Mesothelial cell of epicardium (in vitro differentiated cells): ENCODE data around the gene SLC1A7. TPM values are rescaled to one million over a fixed set of nuclear protein-coding genes. Genes with fewer than 3 reads are reported as not detected.

Source experiments
- DNase-seq, 2 experiments: peaks; one replicate each; pipeline ENCODE4 v3.0.0; 2021; ENCODE audit warnings: low spot score in 2 of 2; ENCODE audit not compliant: unreplicated experiment in 2 of 2
- H3K27ac Mint-ChIP-seq: 2 replicates; pipeline ENCODE4 v1.8.0; 2021; ENCODE audit warnings: mixed read lengths
- H3K27me3 Mint-ChIP-seq: 2 replicates; pipeline ENCODE4 v1.8.0; 2021; ENCODE audit warnings: low read depth, mixed read lengths
- H3K36me3 Mint-ChIP-seq: 2 replicates; pipeline ENCODE4 v1.8.0; 2021; ENCODE audit warnings: mixed read lengths
- H3K4me1 Mint-ChIP-seq: 2 replicates; pipeline ENCODE4 v1.8.0; 2021; ENCODE audit warnings: mixed read lengths
- H3K4me3 Mint-ChIP-seq: 2 replicates; pipeline ENCODE4 v1.8.0; 2021; ENCODE audit warnings: mild to moderate bottlenecking, moderate library complexity, mixed read lengths
- H3K9me3 Mint-ChIP-seq: 2 replicates; pipeline ENCODE4 v1.8.0; 2021; ENCODE audit warnings: mixed read lengths
- total RNA-seq: library from RNA; stranded (reverse); gene quantifications from 3 replicates; pipeline ENCODE4 v1.2.1, GENCODE V29; 2021
- TF ChIP-seq, protein P1 (sequence below): fragments of 200-600 bp; sonication (generic); IDR thresholded peaks from one replicate; pipeline ENCODE4 v1.5.0; 2021; ENCODE audit warnings: antibody characterized with exemption; ENCODE audit not compliant: unreplicated experiment

The SLC1A7 gene
- total RNA-seq, 1 donor from 2014 or later = not detected

DNA sequence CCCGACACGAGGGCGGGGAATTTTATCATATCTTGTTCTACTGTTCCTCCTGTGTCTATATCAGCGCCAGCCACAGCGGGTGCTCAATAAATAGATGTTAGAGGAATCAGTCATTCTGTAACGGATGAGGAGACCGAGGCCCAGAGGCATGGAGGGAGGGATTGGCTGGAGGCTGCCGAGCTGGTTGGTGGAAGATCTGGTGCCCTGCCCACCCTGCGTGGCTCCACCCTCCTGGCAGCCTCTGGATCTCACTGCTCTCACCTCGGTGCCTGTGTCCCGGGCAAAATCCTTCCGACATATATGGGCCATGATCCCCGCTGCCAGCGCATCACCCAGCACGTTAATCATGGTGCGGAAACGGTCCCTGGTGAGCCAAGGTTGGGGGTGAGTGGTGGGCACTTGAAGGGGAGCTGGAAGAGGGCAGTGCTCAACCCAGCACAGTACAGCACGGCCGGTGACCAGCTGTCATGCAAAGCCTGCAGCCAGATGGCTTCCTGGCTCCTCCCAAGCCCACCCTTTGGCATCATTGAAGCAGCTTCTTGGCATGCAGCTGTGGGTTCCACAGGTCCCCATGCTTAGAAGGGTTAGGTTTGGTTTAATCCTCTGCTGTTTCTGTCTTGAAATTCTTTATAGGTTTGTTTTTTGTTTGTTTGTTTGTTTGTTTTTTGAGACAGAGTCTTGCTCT, 53.7 kb downstream of the SLC1A7 start:
- H3K27ac Mint-ChIP-seq = no peak overlapping the region
- TF ChIP-seq, protein P1, sequence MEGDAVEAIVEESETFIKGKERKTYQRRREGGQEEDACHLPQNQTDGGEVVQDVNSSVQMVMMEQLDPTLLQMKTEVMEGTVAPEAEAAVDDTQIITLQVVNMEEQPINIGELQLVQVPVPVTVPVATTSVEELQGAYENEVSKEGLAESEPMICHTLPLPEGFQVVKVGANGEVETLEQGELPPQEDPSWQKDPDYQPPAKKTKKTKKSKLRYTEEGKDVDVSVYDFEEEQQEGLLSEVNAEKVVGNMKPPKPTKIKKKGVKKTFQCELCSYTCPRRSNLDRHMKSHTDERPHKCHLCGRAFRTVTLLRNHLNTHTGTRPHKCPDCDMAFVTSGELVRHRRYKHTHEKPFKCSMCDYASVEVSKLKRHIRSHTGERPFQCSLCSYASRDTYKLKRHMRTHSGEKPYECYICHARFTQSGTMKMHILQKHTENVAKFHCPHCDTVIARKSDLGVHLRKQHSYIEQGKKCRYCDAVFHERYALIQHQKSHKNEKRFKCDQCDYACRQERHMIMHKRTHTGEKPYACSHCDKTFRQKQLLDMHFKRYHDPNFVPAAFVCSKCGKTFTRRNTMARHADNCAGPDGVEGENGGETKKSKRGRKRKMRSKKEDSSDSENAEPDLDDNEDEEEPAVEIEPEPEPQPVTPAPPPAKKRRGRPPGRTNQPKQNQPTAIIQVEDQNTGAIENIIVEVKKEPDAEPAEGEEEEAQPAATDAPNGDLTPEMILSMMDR = no peak
- no peak overlapping the region for H3K4me3 Mint-ChIP-seq
- no peak for DNase-seq
- no peaks in the 10 kb centered on the region for H3K9me3 Mint-ChIP-seq
- H3K36me3 Mint-ChIP-seq = no peaks in the 10 kb centered on the region
- H3K27me3 Mint-ChIP-seq = no peaks in the 10 kb centered on the region
- H3K4me1 Mint-ChIP-seq = no peaks in the 10 kb centered on the region

DNA sequence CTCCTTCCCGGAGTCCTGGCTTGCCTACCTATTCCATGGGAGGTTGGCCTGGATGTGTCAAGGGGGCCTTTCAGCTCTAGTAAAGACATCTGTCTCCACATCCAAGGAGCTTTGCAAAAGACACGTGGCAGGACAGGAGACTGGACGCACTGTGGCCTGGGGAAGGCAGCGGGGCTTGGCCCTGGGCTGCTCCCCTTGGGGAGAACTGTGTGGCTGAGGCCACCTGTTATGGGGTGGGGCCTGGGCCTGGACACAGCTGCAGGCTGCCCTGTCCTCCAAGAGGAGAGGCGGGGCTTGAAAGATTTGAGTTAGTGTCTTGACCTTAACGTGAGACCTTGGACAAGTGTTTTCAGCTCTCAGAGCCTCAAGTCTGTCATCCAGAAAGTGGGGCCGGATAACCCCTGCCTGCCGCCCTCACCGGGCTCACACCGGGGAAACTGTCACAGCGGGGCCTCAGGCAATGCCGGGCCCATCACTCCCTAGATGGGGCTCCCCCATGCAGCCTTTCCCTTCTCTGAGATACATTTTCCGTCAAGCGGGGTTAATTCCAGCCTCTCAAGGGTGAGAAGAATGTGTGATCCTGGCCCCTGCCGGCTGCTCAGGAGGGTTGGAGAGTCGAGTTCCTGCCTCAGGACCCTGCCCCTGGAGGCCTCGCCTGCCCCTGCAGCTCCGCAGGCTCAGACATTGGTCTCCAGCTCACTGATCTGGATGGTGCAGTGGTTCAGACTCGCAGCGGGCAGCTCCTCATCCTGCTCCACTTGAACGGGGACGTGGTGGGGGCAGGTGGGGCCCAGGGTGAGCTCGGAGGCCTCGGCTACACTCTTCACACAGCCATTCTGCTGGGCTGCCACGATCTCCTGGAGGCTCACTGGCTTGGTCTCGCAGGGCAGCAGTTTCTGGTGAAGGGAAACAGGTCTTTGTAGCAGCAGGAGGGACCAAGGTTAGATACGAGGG, 54.8 kb downstream of the SLC1A7 start:
- no peak for DNase-seq
- no peak overlapping the region for H3K4me3 Mint-ChIP-seq
- no peaks in the 10 kb centered on the region for H3K9me3 Mint-ChIP-seq
- TF ChIP-seq, protein P1 = no peak
- H3K4me1 Mint-ChIP-seq = peaks cover 8% of the 10 kb centered on the region
- H3K27ac Mint-ChIP-seq = no peak overlapping the region
- no peaks in the 10 kb centered on the region for H3K27me3 Mint-ChIP-seq
- no peaks in the 10 kb centered on the region for H3K36me3 Mint-ChIP-seq

DNA sequence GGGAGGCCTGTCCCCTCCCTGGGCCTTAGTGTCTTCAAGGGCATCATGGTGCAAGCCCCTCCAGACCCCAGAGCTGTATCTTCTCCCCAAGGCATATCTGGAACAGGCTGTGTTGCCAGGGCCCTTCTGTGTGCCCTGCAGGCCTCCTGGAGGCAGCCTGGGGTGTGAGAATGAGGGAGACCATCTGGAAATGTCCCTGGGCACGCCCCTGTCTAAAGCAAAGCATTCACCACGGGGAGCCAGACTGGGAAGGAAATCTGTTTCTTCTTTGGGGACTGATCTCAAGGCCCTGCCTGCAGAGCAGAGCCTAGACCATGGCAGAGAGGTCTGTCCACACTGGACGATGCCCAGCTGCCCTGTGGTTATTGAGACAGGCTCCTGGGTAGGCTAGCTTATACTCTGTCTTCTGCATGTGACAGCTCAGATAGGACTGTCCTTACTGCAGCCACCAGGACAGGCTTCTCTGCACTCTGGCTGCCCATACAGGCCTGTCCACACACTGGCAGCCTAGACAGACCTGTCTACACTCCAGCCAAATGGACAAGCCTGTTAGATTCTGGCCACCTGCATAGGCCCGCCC, 55.9 kb downstream of the SLC1A7 start:
- H3K4me3 Mint-ChIP-seq = no peak overlapping the region
- no peaks in the 10 kb centered on the region for H3K27me3 Mint-ChIP-seq
- no peaks in the 10 kb centered on the region for H3K36me3 Mint-ChIP-seq
- H3K27ac Mint-ChIP-seq = no peak overlapping the region
- no peaks in the 10 kb centered on the region for H3K9me3 Mint-ChIP-seq
- no peak for DNase-seq
- TF ChIP-seq, protein P1 = no peak
- H3K4me1 Mint-ChIP-seq = peaks cover 8% of the 10 kb centered on the region

DNA sequence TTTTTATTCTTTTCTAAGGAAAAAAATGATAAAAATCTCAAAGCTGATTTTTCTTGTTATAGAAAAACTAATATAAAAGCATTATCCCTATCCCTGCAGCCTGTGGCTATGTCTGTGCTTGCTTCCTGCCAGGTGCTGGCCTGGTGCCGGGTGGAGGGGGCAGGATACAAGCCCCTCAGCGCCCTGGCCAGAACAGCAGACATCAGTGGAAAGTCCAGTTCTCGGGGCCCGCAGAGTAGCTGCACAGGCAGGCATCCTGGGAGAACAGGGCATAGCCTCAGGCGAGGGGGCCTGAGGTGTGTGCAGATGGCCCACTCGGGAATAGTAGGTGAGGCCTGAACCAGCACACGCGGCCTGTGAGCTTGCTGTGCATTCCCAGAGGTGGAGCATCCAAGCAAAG, 57.0 kb downstream of the SLC1A7 start:
- DNase-seq = no peak
- peaks cover 8% of the 10 kb centered on the region for H3K4me1 Mint-ChIP-seq
- no peak overlapping the region for H3K27ac Mint-ChIP-seq
- no peaks in the 10 kb centered on the region for H3K27me3 Mint-ChIP-seq
- TF ChIP-seq, protein P1 = no peak
- H3K36me3 Mint-ChIP-seq = no peaks in the 10 kb centered on the region
- H3K4me3 Mint-ChIP-seq = no peak overlapping the region
- no peaks in the 10 kb centered on the region for H3K9me3 Mint-ChIP-seq

DNA sequence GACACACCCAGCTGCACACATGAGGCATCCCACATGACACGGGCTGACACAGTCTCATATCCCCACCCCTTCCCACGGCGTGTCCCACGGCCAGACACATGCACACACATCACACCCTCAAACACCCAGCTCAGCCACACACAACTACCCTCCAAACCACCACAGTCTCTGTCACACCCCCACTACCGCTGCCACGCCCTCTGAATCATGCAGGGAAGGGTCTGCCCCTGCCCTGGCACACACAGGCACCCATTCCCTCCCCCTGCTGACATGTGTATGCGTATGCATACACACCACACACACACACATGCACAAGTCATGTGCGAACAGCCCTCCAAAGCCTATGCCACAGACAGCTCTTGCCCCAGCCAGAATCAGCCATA, 57.9 kb downstream of the SLC1A7 start:
- no peaks in the 10 kb centered on the region for H3K9me3 Mint-ChIP-seq
- H3K36me3 Mint-ChIP-seq = no peaks in the 10 kb centered on the region
- peaks cover 8% of the 10 kb centered on the region for H3K4me1 Mint-ChIP-seq
- H3K27ac Mint-ChIP-seq = no peak overlapping the region
- DNase-seq = no peak
- H3K27me3 Mint-ChIP-seq = no peaks in the 10 kb centered on the region
- H3K4me3 Mint-ChIP-seq = no peak overlapping the region
- TF ChIP-seq, protein P1 = no peak
